ENCODE measurements around the gene GTPBP1. TPM values are rescaled to one million over a fixed set of nuclear protein-coding genes. Genes with fewer than 3 reads are reported as not detected.

GTPBP1 gene
- polyA plus RNA-seq, 3 donors = 6.7 to 41.4 (median 12.7) TPM

DNA sequence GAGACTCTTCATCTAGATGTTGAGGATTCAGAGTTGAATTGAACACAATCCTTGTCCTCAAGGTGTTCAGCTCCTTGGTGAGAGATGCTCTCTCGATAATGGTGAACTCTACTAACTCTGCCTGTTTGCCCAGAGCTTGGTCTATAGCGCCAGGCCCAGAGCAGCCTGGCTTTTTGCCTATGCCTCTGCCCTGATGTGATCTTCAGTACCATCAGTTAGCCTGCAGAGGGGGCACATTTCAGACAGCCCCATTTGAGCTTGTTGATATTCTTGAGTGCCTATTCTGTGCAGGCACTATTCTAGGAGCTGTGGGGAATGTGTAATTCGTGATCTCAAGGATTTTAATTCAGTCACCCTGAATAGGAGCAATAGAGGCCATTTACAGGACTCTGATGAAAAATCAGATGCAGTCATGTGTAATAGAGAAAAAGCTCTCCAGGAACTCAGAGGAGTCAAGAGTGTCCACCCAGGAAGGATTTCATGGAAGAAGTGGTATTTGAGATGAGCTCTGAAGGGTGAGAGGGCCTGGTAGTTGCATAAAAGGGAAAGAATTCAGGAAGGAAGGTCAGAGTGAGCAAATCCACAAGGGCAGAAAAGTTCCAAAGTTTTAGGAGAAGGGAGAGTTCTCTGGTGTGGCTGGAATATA lies 19.3 kb downstream of the GTPBP1 start:
- H2AFZ ChIP-seq (ENCODE audit: insufficient read depth, low read depth, low read length, poor library complexity, severe bottlenecking) = no peak overlapping the region
- H3K4me1 ChIP-seq (ENCODE audit: control insufficient read depth in 1 of 2, insufficient read depth in 2 of 2, low read length in 2 of 2) = no peaks in the 10 kb centered on the region
- H3K27ac Mint-ChIP-seq = peak overlapping the region in 1 of 7 donors; percentile 55
- H3K27ac ChIP-seq (ENCODE audit: low read depth in 1 of 2, low read length in 2 of 2) = no peak overlapping the region
- H3K4me3 Mint-ChIP-seq = no peak overlapping the region
- H3K79me2 ChIP-seq (ENCODE audit: insufficient read depth, low read length) = no peaks in the 10 kb centered on the region
- no peaks in the 10 kb centered on the region for H3K4me1 Mint-ChIP-seq
- intact Hi-C loops (cut with micrococcal nuclease) = no loop called here
- H3K9me3 ChIP-seq (replicated peaks in 1 of 2; ENCODE audit: control insufficient read depth in 1 of 2, insufficient read depth in 1 of 2, low read length in 2 of 2) = no peaks in the 10 kb centered on the region
- TF ChIP-seq CTCF (IDR thresholded peaks at IDR 0.05) = peak; percentile 69
- H3K4me3 ChIP-seq (replicated peaks in 1 of 3; ENCODE audit: low read depth in 2 of 3, low read length in 3 of 3) = no peak overlapping the region
- no peak overlapping the region for H3K9ac ChIP-seq (ENCODE audit: insufficient read depth, low read length, poor library complexity, severe bottlenecking)
- H3K4me2 ChIP-seq (replicated peaks; ENCODE audit: extremely low read depth, low read length, poor library complexity, severe bottlenecking) = no peak overlapping the region
- peaks cover 64% of the 10 kb centered on the region for H4K20me1 ChIP-seq (ENCODE audit: insufficient read depth, low read length)
- H3K9me3 Mint-ChIP-seq = peaks cover 0 to 2% (median 0%) of the 10 kb centered on the region in 7 donors
- H3K27me3 ChIP-seq (ENCODE audit: control insufficient read depth in 2 of 2, insufficient read depth in 2 of 2, low read length in 2 of 2) = no peaks in the 10 kb centered on the region
- H3K36me3 Mint-ChIP-seq = peaks cover 91 to 99% of the 10 kb centered on the region in 2 donors
- peaks cover 92 to 100% of the 10 kb centered on the region in 2 donors for H3K36me3 ChIP-seq (replicated peaks in 1 of 2; ENCODE audit: control insufficient read depth in 1 of 2, insufficient read depth in 2 of 2, low read length in 2 of 2)
- 87% methylated on average over 3 of the region's 3 CpGs for WGBS (ENCODE audit: insufficient coverage)
- DNase-seq = peak in 2 of 3 donors; percentile 33 to 36
- H3K27me3 Mint-ChIP-seq (ENCODE audit: low read depth in 3 of 3) = peaks cover 0 to 1% (median 0%) of the 10 kb centered on the region in 3 donors

DNA sequence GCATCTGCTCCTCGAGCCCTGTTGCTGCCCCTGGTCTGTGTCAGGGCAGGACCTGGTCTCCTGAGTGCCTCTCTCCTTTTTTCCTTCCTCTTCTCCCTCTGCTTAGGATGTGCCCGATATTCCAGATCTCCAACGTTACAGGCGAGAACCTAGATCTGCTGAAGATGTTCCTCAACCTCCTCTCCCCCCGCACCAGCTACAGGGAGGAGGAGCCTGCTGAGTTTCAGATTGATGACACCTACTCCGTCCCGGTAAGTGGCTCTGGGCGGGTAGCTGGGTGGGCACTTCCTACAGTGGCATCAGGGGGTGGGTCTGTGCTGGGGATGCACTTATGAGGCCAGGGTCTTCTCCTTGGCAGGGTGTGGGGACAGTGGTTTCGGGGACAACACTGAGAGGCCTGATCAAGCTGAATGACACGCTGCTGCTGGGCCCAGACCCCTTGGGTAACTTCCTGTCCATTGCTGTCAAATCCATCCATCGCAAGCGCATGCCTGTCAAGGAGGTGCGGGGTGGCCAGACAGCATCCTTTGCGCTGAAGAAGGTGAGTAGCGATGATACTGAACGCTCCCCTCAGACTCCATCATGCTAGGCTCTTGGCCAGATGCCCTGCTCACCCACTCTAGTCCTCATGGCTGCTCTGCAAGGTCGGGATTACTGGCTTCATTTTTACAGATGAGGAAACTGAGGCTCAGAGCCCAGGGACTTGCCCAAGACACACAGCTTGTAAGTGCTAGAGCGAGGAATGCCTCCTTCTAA lies 20.3 kb downstream of the GTPBP1 start:
- Mint-ChIP-seq H3K4me3 (no peak overlapping the region), H3K9me3 (peaks cover 0 to 2% (median 0%) of the 10 kb centered on the region in 7 donors), H3K4me1 (no peaks in the 10 kb centered on the region), H3K36me3 (peaks cover 95 to 99% of the 10 kb centered on the region in 2 donors), H3K27ac (no peak overlapping the region), H3K27me3 (ENCODE audit: low read depth in 3 of 3) (peaks cover 0 to 3% (median 0%) of the 10 kb centered on the region in 3 donors)
- Histone ChIP-seq H3K27ac (ENCODE audit: low read depth in 1 of 2, low read length in 2 of 2) (no peak overlapping the region), H3K27me3 (ENCODE audit: control insufficient read depth in 2 of 2, insufficient read depth in 2 of 2, low read length in 2 of 2) (no peaks in the 10 kb centered on the region), H3K9ac (ENCODE audit: insufficient read depth, low read length, poor library complexity, severe bottlenecking) (no peak overlapping the region), H3K36me3 (replicated peaks in 1 of 2; ENCODE audit: control insufficient read depth in 1 of 2, insufficient read depth in 2 of 2, low read length in 2 of 2) (peaks cover 96 to 100% of the 10 kb centered on the region in 2 donors), H2AFZ (ENCODE audit: insufficient read depth, low read depth, low read length, poor library complexity, severe bottlenecking) (no peak overlapping the region), H3K4me1 (ENCODE audit: control insufficient read depth in 1 of 2, insufficient read depth in 2 of 2, low read length in 2 of 2) (no peaks in the 10 kb centered on the region), H3K79me2 (ENCODE audit: insufficient read depth, low read length) (no peaks in the 10 kb centered on the region), H3K9me3 (replicated peaks in 1 of 2; ENCODE audit: control insufficient read depth in 1 of 2, insufficient read depth in 1 of 2, low read length in 2 of 2) (no peaks in the 10 kb centered on the region), H3K4me2 (replicated peaks; ENCODE audit: extremely low read depth, low read length, poor library complexity, severe bottlenecking) (no peak overlapping the region), H4K20me1 (ENCODE audit: insufficient read depth, low read length) (peaks cover 73% of the 10 kb centered on the region), H3K4me3 (replicated peaks in 1 of 3; ENCODE audit: low read depth in 2 of 3, low read length in 3 of 3) (no peak overlapping the region)
- DNase-seq = no peak
- WGBS (ENCODE audit: insufficient coverage) = 97% methylated on average over 13 of the region's 18 CpGs
- no peak for TF ChIP-seq CTCF (IDR thresholded peaks at IDR 0.05)
- intact Hi-C loops (cut with micrococcal nuclease) = no loop called here
